NCI-H2227 (cell line): ENCODE measurements around the gene GMPS.
"Not testable (repeated sequence)": the region's sequence is repeated elsewhere in the genome, so short reads cannot be mapped to it uniquely, and the experiment has no call there.

Experiments used
- DNase-seq: peaks from one replicate; lab custom pipeline; 2025; ENCODE audit not compliant: unreplicated experiment; lab: John Stamatoyannopoulos, UW

GMPS gene

DNA sequence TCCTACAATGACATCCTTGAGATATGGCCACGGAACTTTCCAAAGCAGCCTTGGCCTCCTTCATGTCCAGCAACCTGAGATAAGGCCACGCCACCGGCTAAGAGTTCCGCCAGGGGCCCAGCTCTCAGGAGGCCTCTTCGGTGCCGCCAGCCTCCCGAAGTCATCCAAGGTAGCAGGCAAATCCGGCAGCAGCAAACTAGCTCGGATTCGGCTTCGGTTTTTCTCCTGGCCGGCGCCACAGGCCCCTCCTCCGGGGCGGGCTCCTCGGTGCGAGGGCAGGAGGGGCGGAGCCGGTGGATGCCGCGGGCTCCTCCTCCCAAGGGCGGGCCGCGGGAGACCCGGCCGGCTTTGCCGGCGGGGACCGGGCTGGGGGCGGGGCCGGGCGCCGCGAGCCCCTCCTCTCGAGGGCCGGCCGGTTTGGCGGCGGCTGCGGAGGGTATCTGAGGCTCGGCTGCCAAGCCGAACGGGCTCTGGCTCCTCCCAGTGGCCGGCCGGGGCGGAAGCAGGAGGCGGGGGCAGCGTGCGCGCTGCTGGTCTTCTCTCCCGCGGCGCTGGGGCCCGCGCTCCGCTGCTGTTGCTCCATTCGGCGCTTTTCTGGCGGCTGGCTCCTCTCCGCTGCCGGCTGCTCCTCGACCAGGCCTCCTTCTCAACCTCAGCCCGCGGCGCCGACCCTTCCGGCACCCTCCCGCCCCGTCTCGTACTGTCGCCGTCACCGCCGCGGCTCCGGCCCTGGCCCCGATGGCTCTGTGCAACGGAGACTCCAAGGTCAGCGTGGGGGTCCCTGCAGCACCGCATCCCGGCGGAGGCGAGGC, at the start of gene GMPS:
Gene GMPS, plus strand, starts transcription at position 518 of the 812 bp plus-strand sequence. Its CDS starts 221 bp downstream, at position 739.
- peak; percentile 95 for DNase-seq

DNA sequence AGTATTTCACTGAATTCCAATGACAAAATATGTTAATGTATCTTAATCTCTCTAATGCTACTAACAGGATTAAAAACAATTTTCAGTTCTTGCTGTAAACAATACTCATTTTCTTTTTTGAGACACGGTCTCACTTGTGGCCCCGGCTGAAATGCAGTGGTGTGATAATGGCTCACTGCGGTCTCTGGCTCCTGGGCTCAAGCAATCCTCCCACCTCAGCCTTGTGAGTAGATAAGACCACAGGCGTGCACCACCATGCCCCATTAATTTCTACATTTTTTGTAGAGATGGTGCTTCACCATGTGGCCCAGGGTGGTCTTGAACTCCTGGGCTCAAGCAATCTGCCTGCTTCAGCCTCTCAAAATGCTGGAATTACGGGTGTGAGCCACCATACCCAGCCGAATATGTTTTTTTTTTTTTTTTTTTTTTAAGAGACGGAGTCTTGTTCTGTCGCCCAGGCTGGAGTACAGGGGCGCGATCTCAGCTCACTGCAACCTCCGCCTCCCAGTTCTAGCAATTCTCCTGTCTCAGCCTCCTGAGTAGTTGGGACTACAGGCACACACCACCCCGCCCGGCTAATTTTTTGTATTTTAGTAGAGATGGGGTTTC, 41.9 kb upstream of the GMPS start:
- DNase-seq, result not testable (repeated sequence)

GRCh38 chr3:155835341-155836071, 34.9 kb upstream of the GMPS start:
- DNase-seq, result no peak

DNA sequence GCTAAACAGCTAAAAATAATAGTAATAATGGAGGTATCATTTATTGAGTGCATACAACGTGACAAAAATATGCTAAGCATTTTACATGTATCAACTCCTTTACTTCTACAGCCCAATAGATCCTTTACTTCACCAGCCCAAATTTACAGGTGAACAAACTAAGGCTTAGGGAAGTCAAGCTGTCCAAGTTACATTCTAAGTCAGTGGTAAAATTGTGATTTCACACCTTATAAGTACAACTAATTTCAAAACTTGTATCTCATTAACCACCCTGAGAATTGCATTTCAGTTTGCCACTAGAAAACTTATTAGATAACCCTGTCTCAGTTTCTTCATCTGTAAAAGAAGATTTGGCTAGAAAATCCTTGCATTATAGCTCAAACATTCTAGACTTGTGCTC, 26.9 kb upstream of the GMPS start:
- no peak for DNase-seq

DNA sequence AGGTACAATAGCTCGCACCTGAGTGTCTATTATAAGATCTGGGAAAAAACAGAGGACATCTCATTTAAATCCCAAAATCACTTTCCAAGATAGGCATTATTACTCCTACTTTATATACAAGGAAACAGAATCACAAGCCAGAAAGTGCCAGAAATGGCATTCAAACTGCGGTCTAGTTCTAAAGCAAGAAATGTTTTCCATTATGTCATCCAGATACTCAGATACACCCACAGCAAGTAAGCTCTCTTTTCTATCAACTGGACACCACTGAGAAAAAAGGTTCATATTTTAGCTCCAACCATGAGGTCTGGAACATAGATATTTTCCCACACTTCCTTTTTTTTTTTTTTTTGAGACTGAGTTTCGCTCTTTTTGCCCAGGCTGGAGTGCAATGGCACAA, 24.3 kb upstream of the GMPS start:
- DNase-seq, result no peak

DNA sequence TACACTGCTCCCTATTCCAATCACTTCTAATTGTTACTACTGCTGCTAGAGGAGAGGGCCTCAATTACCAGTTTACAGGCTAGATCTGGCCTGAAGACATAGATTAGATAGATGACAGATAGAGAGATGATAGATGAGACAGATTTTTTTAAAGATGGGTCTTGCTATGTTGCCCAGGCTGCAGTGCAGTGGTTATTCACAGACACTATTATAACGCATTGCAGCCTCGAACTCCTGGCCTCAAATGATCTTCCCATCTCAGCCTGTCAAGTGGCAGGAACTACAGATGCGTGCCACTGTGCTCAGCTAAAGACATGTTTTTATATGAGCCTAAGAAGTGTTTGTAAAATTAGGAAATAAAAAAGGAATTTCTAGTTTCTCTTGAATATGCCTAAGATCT, 22.5 kb upstream of the GMPS start:
- DNase-seq, result no peak

DNA sequence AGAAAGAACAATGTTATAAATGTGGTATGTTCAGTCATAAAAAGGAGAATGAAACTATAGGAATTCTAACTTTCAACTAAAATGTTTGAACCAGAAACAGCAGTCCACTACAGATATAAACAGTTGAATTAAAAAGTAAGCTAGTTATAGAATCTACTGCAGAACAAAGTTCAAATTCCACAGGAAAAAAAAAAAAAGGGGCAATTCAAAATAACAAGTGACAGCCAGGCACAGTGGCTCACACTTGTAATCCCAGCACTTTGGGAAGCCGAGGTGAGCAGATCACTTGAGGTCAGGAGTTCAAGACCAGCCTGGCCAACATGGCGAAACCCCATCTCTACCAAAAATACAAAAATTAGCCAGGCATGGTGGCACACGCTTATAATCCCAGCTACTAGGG, 21.0 kb upstream of the GMPS start:
- DNase-seq, result not testable (repeated sequence)

- no peak for DNase-seq
Observed at GRCh38 chr3:155852341-155852740, 18.1 kb upstream of the GMPS start.

DNA sequence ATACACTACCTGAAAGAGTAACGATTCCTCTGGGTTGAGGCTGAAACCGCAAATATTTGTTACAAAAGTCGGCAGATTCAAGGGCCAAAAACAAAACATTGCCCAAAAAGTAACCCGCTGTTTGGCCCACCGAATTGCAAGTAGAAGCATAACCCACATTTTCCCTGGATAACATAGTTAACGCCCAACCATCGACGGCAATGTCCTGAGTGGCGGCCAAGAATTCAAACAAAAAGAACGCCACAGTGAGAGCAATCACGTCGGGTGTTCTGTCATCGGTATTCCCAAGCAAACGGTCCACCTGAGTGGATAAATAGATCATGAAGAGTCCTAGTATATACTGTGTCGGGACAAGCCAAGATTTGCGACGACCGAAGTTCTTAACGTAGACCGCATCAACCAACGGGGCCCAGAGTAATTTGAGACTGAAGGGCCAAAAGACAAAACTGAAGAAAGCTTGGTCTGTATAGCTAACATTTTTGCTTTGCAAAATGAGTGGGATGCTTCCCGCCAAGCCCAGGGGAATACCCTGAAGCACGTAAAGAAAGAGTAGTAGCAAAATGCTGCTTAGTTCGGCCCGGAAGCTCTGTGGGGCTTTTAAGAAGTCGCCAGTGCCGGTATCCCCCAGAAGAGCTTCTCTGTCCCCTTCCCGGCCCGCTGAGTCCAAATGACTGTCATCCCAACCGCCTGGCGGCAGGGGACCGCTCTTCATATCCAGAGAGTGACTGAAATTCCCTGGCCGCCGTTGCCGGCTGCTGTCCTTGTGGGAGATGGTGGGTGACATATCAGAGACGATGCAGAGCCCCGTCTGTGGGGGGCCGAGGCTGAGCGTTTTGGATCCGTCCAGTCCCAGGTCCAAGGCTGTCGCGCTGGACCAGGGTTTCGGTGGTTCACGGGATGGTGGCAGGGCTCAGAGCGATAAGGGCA, 17.0 kb upstream of the GMPS start:
- DNase-seq, result no peak

DNA sequence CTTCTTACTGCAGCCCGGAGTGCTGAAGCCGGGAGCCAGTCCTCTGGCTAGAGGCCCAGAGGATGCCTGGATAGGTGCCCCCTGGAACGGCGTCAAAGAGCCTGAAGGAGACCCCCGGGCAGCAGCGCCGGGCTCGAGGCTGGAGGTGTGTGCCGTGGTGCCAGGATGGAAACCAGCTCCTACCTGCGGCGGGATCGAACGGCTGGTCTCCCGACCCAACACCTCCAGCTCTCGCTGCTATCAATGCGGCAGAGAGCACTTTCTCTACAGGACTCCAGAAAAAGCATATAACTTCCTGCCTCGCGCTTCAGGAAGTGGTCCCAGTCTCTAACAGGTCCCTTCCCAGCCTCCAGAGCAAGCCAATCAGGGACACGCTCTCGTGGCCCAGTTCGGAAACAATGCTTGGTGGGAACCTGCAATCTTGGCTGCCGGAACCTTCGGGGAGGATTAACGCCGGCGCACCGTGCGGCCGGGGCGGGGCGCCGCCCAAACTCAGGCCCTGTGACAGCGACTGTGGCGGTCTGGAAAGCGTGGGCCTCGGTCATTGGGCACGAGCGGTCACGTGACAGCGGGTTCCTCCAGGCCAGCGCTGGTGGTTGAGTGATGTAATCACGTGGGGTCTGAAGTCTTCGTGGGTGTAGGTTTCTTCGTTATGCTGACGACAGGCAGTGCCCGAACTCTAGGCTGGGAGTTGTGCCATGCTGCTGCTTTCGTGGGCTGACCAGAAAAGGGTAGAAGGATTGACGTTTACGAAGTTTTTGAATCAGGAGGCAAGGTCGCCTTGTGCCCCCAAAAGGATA, 16.1 kb upstream of the GMPS start, which contains the start of gene SLC33A1:
Gene SLC33A1, minus strand, starts transcription at position 287 of the 800 bp plus-strand sequence. CDS start 430 bp downstream, outside the sequence.
- DNase-seq, result peak; percentile 98

DNA sequence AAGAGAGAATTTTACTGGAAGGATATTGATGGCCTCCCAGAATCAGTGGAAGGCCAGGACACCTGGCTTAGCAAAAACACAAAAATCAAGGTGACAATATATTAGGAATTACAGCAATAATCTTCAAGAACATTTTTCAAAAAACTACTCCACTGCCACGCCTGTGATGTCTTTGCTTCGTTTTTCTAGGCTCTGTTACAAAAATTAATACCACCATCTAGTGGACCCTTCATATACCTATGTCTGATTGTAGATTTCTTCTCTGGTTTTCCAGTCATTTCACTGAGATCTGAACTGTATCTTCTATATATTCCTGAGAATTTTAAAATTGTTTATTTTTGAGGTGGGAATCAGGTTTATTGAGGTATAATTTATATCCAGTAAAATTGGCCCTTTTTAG, 10.6 kb upstream of the GMPS start:
- peak; percentile 23 for DNase-seq

GRCh38 chr3:155860424-155860823, 10.0 kb upstream of the GMPS start:
- not testable (repeated sequence) for DNase-seq

DNA sequence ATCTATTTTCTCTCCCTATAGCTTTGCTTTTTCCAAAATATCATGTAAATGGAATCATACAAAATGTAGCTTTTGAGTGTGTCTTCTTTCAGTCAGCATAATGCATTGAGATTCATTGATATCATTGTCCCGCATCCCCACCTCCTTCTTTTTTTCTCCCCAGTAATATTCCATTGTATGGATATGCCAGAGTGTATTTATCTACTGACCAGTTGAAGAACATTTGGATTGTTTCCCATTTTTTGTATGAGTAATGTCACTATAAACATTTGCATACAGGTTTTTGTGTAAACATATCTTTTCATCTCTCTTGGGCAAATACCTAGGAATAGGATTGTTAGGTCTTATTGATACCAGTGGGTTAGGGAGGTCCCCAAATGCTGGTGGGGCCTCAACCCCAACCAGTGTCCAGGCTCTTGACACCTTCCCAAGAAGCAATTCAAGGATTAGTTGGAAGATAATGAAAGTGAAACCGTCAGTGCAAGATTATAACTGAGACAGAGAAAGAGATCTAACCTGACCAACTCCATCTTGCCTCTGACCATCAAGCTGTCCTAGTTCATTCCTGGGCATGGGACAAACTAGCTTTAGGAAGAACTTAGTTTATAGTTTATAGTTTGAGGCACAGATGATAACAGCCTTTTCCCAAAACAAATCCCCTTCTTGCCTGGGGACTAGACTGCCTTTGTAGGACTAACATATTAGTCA, 8.8 kb upstream of the GMPS start:
- no peak for DNase-seq

DNA sequence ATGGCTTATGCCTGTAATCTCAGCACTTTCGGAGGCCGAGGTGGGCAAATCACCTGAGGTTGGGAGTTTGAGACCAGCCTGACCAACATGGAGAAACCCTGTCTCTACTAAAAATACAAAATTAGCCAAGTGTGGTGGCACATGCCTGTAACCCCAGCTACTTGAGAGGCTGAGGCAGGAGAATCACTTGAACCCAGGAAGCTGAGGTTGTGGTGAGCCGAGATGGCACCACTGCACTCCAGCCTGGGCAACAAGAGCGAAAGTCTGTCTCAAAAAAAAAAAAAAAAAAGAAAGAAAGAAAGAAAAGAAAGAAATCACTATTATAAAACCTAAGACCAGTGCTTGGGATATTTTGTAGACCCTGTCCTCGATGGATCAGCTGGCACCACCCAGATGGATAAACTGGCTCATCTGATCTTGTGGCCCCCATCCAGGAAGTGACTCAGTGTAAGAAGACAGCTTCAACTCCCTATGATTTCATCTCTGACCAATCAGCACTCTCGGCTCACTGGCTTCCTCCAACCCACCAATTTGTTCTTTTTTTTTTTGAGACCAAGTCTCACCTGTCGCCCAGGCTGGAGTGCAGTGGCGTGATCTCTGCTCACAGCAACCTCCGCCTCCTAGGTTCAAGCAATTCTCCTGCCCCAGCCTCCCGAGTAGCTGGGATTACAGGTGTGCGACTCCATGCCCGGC, 8.0 kb upstream of the GMPS start:
- DNase-seq, result not testable (repeated sequence)

DNA sequence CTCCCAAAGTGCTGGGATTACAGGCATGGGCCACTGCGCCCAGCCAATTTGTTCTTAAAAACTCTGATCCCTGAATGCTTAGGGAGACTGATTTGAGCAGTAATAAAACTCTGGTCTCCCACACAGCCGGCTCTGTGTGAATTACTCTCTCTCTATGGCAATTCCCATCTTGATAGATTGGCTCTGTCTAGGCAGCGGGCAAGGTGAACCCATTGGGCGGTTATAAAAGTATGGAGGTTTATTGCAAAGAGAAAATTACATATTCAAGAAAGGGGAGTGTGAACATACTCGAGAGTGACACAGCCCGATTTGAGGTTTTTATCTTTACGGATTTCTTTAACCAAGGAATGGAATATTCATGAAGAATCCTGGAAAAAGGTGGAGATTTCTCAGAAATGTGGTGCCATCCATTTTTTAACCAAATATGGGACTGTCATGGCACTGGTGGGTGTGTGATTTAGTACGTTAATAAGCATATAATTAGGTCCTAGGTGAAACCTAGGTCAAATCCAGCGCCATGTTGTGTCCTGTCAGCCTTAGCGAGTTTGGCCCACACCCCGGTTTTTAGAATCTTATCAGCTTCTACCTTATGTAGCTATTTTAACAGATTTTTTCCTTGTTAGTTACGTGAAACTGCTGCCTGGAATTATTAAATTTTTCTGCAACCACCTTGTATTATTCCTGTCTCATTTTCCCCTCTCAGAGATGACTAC, 7.2 kb upstream of the GMPS start:
- no peak for DNase-seq

DNA sequence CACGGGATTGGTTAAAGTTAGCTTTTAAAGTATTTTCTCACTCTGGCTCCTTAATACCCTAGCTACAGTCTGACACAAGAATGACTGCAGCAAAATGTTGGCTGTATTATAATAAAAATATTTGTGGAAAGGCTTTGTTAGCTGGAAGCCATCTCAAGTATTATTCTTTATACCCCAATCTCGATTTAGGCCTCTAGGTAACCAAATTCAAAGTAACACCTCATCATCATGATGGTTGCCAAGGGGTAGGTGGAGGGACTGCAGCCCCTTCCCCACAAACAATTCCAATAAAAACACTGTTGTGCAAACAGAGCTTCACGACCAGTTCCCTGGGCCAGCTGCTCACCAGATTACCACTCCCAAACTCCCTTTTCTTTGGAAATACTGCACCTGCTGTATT, 759 bp upstream of the GMPS start:
- no peak for DNase-seq

DNA sequence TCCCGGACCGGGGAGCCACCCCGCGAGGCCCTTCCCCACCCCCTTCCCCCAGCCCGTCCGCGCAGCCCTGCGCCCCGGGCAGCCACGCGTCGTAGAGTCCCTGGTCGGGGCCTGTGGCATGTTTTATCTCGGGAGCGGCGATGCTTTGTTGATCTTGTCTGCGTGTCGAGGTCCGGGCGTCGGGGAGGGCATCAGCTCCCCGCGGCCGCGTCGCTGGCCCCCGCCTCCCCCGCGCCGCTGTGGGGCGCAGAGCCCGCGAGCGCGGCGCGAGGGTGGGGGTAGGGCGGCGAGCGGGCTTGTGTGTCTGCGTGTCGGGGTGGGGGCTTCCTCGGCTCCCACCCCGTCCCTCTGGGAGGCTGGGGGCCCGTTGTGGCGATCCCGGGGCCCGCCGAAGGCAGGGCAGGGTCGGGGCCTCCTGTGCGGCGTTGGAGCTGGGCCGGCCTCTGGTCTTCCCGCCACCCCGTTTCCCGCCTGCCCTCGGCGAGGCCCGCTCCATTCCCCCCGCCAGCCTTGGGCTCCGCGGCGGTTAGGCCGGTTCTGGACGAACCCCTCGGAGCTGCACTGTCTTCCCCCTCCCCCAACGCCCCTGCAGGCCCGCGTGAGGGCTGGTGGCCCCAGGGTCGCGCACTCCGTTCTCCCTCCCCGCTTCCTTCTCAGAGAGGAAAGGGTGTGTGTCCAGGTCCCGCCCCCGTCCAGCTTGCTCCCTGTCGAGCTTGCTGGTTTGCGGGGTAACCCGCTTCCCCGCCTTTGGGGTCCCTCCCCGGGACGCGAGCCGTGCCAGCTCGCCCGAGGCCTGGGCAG, 695 bp downstream of the GMPS start:
- DNase-seq, result peak; percentile 40
